Nephron progenitor cell (in vitro differentiated cells): ENCODE measurements around the gene SNRK.

Source experiments
- DNase-seq: peaks from one replicate; pipeline ENCODE4 v3.0.0; 2021
- H3K27ac Mint-ChIP-seq: 2 replicates; pipeline ENCODE4 v1.8.0; 2021; ENCODE audit warnings: mild to moderate bottlenecking, moderate library complexity, mixed read lengths
- H3K27me3 Mint-ChIP-seq: 2 replicates; pipeline ENCODE4 v1.8.0; 2021; ENCODE audit warnings: mild to moderate bottlenecking, low read depth, mixed read lengths; ENCODE audit not compliant: poor library complexity
- H3K36me3 Mint-ChIP-seq: 2 replicates; pipeline ENCODE4 v1.8.0; 2021; ENCODE audit warnings: low read depth, mixed read lengths
- H3K4me1 Mint-ChIP-seq: 2 replicates; pipeline ENCODE4 v1.8.0; 2021; ENCODE audit warnings: mixed read lengths
- H3K4me3 Mint-ChIP-seq: 2 replicates; pipeline ENCODE4 v1.8.0; 2021; ENCODE audit warnings: mild to moderate bottlenecking, moderate library complexity, mixed read lengths
- H3K9me3 Mint-ChIP-seq: 2 replicates; pipeline ENCODE4 v1.8.0; 2021; ENCODE audit warnings: mild to moderate bottlenecking, moderate library complexity, mixed read lengths
- TF ChIP-seq, protein P1 (sequence below): fragments of 200-600 bp; sonication (generic); IDR thresholded peaks from 2 replicates; pipeline ENCODE4 v1.5.0; 2021; ENCODE audit warnings: antibody characterized with exemption

Gene SNRK

DNA sequence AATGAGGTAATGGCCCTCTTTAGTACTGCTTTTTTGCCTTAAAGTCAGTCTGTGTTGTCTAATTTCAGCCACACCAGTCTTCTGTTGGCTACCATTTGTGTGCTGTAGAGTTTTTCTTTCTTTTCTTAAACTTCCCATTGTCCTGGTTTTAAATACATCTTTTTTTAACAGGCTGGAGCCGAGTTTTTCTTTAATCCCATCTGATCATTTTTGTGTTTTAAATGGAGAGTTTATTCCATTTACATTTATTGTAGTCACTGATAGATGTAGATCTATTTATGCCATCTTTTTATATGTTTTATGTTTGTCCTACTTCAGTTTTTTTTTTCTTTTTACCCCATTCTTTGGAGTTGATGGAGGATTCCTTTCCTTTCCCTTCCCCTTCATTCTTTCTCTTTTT, 49.5 kb downstream of the SNRK start:
- no peaks in the 10 kb centered on the region for H3K27me3 Mint-ChIP-seq
- no peak overlapping the region for H3K4me3 Mint-ChIP-seq
- peaks cover 63% of the 10 kb centered on the region for H3K9me3 Mint-ChIP-seq
- H3K4me1 Mint-ChIP-seq, result no peaks in the 10 kb centered on the region
- TF ChIP-seq, protein P1, sequence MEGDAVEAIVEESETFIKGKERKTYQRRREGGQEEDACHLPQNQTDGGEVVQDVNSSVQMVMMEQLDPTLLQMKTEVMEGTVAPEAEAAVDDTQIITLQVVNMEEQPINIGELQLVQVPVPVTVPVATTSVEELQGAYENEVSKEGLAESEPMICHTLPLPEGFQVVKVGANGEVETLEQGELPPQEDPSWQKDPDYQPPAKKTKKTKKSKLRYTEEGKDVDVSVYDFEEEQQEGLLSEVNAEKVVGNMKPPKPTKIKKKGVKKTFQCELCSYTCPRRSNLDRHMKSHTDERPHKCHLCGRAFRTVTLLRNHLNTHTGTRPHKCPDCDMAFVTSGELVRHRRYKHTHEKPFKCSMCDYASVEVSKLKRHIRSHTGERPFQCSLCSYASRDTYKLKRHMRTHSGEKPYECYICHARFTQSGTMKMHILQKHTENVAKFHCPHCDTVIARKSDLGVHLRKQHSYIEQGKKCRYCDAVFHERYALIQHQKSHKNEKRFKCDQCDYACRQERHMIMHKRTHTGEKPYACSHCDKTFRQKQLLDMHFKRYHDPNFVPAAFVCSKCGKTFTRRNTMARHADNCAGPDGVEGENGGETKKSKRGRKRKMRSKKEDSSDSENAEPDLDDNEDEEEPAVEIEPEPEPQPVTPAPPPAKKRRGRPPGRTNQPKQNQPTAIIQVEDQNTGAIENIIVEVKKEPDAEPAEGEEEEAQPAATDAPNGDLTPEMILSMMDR, result no peak
- H3K36me3 Mint-ChIP-seq, result peaks cover 94% of the 10 kb centered on the region
- H3K27ac Mint-ChIP-seq, result no peak overlapping the region
- no peak for DNase-seq

DNA sequence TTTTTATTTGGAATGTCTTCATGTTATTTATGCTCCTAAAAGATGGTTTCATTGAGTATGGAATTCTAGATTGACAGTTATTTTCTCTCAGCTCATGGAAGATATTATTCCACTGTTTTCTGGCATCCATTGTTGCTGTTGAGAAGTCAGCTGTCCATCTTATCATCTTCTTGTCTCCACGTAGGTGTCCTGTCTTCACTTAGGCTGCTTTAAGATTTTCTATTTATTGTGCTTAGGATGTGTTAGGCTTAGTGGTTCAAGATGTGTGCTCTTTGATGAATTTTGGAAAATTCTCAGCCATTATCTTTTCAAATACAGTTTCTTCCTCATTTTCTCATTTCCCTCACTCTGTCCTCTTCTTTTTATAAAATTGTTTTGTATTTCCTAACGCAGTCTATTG, 52.0 kb downstream of the SNRK start:
- H3K36me3 Mint-ChIP-seq, result peaks cover 90% of the 10 kb centered on the region
- H3K9me3 Mint-ChIP-seq, result peaks cover 58% of the 10 kb centered on the region
- no peak for DNase-seq
- no peak overlapping the region for H3K4me3 Mint-ChIP-seq
- H3K27ac Mint-ChIP-seq, result no peak overlapping the region
- peaks cover 4% of the 10 kb centered on the region for H3K27me3 Mint-ChIP-seq
- TF ChIP-seq, protein P1, result no peak
- H3K4me1 Mint-ChIP-seq, result no peaks in the 10 kb centered on the region

DNA sequence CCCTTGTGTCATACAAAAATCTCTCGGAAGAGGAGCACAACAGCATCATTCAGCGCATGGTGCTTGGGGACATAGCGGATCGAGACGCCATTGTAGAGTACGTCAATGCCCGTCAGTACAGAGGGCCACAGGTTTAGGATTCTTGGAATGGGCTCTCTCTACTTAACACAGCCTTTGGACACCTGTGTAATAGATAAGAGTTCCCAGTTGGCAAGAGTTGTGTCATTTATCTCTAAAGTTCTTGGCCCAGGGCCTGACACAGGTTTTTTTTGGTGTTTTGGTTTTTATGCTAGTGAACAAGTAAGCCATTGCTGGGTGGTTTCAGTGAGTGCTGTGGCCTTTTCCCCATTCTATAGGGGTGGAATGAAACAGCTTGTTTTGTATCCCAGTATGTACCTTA, 54.1 kb downstream of the SNRK start:
- Mint-ChIP-seq H3K9me3 (peaks cover 46% of the 10 kb centered on the region), H3K27ac (no peak overlapping the region), H3K4me1 (no peaks in the 10 kb centered on the region), H3K4me3 (no peak overlapping the region), H3K36me3 (peaks cover 90% of the 10 kb centered on the region), H3K27me3 (peaks cover 4% of the 10 kb centered on the region)
- DNase-seq, result no peak
- TF ChIP-seq, protein P1, result no peak

DNA sequence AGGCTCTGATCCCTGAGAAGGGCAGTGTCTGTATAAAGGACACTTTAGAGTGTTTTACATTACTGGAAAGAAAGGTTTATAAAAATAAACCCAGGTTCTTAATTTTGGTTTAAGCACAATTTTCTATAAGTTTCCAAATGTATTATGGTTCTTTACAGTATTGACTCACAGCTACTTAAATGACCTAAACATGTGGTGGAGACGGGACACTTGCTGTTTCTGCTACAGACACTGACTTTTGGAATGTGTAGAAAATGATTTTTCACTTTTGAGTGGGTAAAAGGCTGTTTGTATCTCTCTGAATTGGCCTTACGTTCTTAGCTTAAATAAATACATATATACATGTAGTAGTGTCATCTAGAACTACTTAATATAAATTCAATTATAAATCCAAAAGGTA, 55.4 kb downstream of the SNRK start:
- no peaks in the 10 kb centered on the region for H3K4me1 Mint-ChIP-seq
- no peak for DNase-seq
- H3K27ac Mint-ChIP-seq, result no peak overlapping the region
- TF ChIP-seq, protein P1, result no peak
- peaks cover 32% of the 10 kb centered on the region for H3K9me3 Mint-ChIP-seq
- no peak overlapping the region for H3K4me3 Mint-ChIP-seq
- H3K36me3 Mint-ChIP-seq, result peaks cover 90% of the 10 kb centered on the region
- H3K27me3 Mint-ChIP-seq, result peaks cover 4% of the 10 kb centered on the region

DNA sequence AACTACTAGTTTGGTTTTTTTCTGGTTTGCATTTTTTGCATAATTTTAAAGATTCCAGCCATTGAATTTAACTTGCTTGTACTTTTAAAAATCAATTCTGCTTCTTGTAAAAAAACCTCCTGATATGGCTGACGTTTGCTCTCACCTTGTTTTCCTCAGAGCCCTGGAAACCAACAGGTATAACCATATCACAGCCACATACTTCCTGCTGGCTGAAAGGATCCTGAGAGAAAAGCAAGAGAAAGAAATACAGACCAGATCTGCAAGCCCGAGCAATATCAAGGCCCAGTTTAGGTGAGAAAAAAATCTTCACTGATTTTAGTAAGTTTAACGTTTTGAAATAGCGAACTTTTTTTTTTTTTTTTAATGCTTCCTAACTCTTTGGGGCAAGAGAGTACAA, 56.8 kb downstream of the SNRK start:
- Mint-ChIP-seq H3K4me3 (no peak overlapping the region), H3K27me3 (peaks cover 4% of the 10 kb centered on the region), H3K9me3 (peaks cover 18% of the 10 kb centered on the region), H3K4me1 (no peaks in the 10 kb centered on the region), H3K27ac (no peak overlapping the region), H3K36me3 (peaks cover 90% of the 10 kb centered on the region)
- TF ChIP-seq, protein P1, result no peak
- DNase-seq, result no peak

DNA sequence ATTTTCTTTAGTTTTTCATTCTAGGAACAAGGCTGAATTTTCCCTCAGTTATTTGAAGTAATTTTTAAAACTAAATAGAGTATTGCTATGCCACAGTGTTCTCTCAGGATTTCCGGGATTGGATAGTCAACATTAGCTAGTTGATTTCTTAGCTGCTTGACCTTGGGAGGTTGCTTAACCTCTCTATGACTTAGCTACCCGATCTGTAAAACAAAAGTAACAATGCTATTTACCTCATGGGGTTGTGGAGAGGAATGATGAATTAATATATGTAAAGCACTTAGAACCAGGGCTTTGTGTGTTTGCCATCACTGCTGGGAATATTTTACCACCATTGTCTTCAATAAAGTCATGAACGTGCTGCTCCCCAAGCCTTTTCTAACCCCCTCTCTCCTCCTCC, 57.5 kb downstream of the SNRK start:
- H3K9me3 Mint-ChIP-seq, result peaks cover 11% of the 10 kb centered on the region
- TF ChIP-seq, protein P1, result no peak
- DNase-seq, result no peak
- no peak overlapping the region for H3K4me3 Mint-ChIP-seq
- H3K27me3 Mint-ChIP-seq, result peaks cover 4% of the 10 kb centered on the region
- H3K36me3 Mint-ChIP-seq, result peaks cover 90% of the 10 kb centered on the region
- H3K4me1 Mint-ChIP-seq, result no peaks in the 10 kb centered on the region
- no peak overlapping the region for H3K27ac Mint-ChIP-seq
